C4-2B (cell line): Measurements from ENCODE around the gene MKLN1.

Experiments used
- CTCF ChIP-seq: fragments of 450-650 bp; conservative IDR thresholded peaks from 2 replicates; pipeline ENCODE4 v1.5.1; 2017; ENCODE audit warnings: mild to moderate bottlenecking
- ZFX ChIP-seq: fragments of 450-650 bp; IDR thresholded peaks from 2 replicates; pipeline ENCODE4 v1.6.1; 2017

- TF ChIP-seq CTCF (no peak), ZFX (no peak)
Measured at GRCh38 chr7:131341690-131342089, 14.0 kb downstream of the MKLN1 start.
